Ureter (tissue), 1 donor: ENCODE results near the gene LOXL4. TPM values are rescaled to one million over a fixed set of nuclear protein-coding genes. Genes with fewer than 3 reads are reported as not detected.
"Not testable (repeated sequence)": the region's sequence is repeated elsewhere in the genome, so short reads cannot be mapped to it uniquely, and the experiment has no call there.

ENCODE experiments used
- DNase-seq: peaks from one replicate; pipeline ENCODE4 v3.0.0-alpha.2; 2020; ENCODE audit warnings: low spot score
- total RNA-seq: library from RNA; stranded (reverse); gene quantifications from one replicate; pipeline ENCODE4 v1.2.4, GENCODE V29; 2023
- donor health status: DM: yes; HTN: yes; CAD: no.

LOXL4 gene
- total RNA-seq, 1 donor from 2014 or later: 3.0 TPM

DNA sequence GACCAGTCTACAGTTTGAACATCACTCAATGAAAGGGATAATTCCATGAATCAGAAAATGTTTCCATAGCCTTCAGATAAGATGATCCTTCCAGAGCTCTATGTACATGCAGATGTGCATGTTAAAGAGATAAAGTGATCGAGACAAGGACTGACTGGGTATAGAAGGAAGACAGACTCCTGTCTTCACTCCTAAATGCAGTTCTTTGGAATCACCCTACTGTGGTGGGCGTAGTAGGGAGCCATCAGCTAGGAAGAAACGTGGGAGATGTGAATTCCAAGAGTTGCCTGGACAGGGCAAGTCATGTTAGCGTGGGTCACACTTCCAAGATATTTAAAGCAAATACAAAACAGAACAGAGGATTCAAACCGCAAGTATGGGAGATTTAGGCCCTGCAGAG lies 23.9 kb downstream of the LOXL4 start:
- no peak for DNase-seq

- no peak for DNase-seq
Measured at GRCh38 chr10:98242823-98243222, 25.2 kb downstream of the LOXL4 start.

DNA sequence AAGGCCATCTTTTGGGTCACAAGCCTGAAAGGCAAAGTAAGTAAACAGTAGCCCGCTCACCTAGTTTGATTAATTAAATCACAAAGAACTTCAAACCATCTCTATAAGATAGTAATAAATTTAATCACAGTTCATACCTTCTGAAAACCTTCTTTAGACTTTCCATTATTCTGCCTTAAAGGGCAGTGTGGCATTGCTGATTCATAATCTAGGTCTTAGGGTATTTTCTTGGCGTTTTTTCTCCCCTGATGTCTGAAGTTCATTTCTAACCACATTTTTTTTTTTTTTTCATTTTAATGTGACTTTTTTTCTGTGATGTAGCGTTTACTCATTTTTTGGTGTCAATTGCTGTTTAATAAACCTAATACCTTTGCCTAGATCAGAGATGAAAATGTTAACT lies 27.5 kb downstream of the LOXL4 start:
- no peak for DNase-seq

DNA sequence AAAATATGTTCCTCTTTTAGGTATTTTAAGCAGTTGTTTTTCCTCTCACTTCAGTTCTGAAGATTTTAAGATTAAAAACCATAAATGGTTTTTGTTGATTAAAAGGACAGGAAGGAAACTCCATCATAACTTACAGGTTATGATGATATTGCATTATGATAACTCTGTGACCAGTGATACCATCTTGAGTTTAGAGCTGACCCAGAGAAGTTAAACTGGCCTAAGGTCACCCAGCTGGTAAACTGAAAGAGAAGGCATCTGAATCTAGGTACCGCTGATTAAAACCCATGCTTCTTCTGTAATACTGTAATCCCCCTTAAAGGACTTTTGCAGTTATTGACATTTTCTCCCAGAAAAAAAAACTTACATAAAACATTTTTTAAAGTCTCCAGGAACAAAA lies 29.6 kb downstream of the LOXL4 start:
- DNase-seq: no peak

GRCh38 chr10:98236862-98237261 lies 31.1 kb downstream of the LOXL4 start:
- DNase-seq: no peak

DNA sequence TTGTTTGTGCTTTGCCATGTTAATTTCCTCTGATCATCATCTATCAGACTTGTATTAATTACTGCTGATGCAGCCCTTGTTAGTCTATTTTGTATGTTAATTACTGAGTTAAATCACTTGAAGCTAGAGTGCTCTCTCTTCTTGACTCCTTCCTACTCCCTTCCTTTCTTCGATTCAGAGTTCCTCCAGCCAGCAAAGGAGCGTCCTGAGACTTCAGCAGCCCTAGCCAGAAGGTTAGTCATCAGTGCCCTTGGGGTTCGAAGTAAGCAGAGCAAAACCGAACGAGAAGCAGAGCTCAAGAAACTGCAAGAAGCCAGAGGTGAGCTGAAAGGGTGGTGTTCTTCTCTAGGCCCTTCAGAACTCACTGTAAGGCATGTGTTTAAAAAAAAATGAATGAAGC lies 32.1 kb downstream of the LOXL4 start:
- no peak for DNase-seq

DNA sequence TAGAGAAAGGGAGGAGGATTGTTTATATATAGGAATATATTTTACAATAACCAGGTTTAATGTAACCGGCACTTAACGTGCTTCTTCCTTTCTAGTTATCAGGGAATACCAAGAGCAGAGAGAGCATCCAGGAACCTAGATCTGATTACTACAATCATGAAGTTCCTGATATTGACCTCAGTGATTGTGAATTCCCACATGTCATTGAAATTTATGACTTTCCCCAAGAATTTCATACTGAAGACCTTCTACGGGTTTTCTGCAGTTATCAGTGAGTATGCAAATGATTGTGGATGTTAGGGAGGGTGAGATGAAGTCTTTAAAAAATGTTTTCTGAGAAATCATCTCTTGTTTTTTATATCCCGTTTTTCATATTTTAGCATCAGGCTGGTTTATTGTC lies 36.6 kb downstream of the LOXL4 start:
- DNase-seq: no peak

DNA sequence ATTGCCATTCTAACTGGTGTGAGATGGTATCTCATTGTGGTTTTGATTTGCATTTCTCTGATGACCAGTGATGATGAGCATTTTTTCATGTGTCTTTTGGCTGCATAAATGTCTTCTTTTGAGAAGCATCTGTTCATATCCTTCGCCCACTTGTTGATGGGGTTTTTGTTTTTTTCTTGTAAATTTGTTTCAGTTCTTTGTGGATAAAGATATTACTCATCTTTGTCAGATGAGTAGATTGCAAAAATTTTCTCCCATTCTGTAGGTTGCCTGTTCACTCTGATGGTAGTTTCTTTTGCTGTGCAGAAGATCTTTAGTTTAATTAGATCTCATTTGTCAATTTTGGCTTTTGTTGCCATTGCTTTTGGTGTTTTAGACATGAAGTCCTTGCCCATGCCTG lies 39.7 kb downstream of the LOXL4 start:
- DNase-seq: not testable (repeated sequence)

DNA sequence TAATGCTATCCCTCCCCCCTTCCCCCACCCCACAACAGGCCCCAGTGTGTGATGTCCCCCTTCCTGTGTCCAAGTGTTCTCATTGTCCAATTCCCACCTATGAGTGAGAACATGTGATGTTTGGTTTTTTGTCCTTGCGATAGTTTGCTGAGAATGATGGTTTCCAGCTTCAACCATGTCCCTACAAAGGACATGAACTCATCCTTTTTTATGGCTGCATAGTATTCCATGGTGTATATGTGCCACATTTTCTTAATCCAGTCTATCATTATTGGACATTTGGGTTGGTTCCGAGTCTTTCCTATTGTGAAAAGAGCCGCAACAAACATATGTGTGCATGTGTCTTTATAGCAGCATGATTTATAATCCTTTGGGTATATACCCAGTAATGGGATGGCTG lies 40.3 kb downstream of the LOXL4 start:
- not testable (repeated sequence) for DNase-seq

GRCh38 chr10:98226508-98227144 lies 41.4 kb downstream of the LOXL4 start:
- DNase-seq: no peak

GRCh38 chr10:98224996-98225395 lies 43.0 kb downstream of the LOXL4 start:
- no peak for DNase-seq

DNA sequence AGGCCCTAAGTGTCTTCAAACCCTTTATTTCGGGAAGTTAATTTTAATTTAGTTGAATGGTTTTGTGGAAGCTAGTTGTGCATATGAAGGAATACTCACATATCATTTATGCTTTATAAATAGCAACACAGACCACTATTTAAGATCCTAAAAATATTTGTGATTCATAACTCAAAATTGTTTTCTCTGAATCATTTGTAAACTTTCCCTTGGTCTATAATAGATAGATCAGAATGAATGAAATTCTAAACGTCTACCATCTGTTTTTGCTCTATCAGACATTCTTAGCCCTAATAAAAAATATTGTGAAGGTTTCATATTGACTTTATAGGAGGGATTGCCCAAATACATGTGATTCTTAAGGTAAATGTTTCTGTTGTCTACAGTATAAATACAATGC lies 43.5 kb downstream of the LOXL4 start:
- no peak for DNase-seq

DNA sequence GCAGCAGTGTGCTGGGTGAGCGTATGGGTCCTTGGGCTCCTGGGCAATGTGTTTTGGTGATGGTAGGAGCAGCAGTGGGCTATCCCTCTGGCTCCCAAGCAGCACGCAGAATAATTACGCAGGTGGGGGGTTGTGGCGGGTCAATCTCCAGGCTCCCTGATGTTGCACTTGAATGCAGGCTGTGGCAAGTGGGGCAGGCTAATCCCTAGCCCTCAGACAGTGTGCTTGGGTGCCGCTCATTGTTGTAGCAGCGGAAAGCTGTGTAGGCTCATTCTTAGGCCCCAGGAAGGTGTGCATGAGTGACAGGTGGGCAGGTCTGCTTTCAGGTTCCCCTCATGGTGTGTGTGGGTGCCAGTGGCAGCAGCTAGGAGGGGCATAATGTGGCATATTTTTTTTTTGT lies 44.1 kb downstream of the LOXL4 start:
- DNase-seq: no peak

DNA sequence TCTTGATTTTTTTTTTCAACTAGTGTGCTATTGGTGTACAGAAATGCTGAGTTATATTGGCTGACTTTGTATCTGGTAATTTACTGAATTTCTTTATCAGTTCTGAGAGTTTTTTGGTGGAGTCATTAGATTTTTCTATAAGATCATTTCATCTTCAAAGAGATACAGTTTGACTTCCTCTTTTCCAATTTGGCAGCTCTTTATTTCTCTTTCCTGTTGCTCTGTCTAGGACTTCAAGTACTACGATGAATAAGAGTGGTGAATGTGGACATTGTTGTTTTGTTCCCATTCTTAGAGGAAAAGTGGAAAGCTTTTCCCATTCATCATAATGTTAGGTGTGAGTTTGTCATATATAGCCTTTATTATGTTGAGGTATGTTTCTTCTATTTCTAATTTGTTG lies 50.2 kb downstream of the LOXL4 start:
- no peak for DNase-seq

DNA sequence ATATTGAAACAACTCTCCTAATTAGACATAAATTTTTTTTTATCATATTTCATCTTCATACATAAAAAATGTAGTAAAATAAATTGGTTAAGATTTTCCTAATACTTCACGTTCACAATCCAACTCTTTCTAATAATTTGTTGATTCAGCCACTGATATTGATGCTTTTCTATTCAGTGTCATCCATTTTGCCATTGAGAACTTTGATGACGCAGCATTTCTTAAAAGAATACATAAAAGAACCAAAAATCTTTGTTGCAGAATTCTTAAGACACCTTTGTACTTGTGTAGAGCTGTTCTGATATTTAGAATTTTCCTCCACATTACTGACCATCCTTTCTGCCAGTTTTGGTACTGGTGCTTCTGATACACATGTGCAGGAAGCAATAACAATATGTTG lies 52.6 kb downstream of the LOXL4 start:
- DNase-seq: no peak

- no peak for DNase-seq
Measured at GRCh38 chr10:98213740-98214139, 54.3 kb downstream of the LOXL4 start.

- DNase-seq: no peak
Measured at GRCh38 chr10:98212196-98212595, 55.8 kb downstream of the LOXL4 start.

- no peak for DNase-seq
Measured at GRCh38 chr10:98209441-98209840, 58.6 kb downstream of the LOXL4 start.

DNA sequence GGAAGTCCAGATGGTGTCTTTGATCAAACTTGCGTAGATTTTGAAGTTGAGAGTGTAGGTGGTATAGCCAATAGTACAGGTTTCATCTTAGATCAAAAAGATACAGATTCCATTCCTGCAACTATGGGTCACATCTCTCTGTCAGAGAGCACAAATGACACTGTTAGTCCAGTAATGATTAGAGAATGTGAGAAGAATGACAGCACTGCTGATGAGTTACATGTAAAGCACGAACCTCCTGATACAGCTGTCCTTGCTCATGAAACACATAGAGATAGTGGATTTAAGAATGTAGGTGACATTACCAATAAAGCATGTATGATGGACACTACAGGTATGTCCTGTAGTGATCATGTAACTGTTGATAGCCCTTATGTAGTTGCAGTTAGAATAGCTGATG lies 59.1 kb downstream of the LOXL4 start:
- DNase-seq: no peak

DNA sequence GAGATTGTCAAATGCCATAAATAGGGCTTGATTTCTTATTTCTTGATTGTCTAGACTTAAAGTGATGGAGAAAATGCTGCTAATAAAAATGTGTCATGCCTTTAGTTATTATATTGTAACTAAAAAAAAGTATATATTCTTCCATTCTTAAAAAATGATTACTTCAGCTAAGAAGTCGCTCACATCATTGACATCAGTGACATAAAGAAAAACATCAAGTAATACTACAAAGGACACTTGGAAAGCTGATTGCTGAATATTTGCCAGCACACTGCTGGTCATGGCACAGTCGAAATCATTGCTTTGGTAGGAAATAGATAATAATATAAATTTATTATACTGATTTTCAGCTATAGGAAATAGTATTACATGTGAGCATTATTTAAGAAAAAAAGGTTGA lies 62.6 kb downstream of the LOXL4 start:
- DNase-seq: no peak

DNA sequence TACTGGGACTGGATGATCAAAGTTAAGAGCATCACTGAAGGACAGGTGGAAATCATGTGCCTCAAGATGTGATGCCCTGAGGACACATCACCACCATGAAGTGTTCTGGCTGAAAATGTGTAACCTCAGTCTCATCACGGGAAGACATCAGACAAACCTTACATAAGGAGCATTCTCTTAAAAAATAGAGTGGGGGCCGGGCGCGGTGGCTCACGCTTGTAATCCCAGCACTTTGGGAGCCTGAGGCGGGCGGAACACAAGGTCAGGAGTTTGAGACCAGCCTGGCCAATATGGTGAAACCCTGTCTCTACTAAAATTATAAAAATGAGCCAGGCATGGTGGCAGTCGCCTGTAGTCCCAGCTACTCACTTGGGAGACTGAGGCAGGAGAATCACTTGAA lies 65.6 kb downstream of the LOXL4 start:
- DNase-seq: no peak

DNA sequence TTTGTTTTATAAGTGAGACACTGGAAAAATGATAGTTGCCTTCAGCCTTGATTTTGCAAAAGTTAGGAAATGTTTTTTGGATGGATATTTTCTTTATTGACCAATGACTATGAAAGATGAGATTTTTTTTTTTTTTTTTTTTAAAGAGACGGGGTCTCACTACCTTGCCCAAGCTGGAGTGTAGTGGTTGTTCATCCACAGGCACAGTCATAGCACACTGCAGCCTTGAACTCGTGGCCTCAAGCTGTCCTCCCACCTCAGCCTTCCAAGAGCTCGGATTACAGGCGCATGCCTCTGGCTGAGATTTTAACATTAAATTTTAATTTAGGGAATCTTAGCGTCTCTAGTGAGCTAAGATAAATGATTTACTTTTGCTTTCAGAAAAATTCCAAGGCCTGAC lies 66.2 kb downstream of the LOXL4 start:
- no peak for DNase-seq
